Measurements from ENCODE around the gene ZCCHC4. TPM values are rescaled to one million over a fixed set of nuclear protein-coding genes. Genes with fewer than 3 reads are reported as not detected.

The ZCCHC4 gene
- total RNA-seq, 4 donors from 2014 or later: 9.1 to 13.1 (median 11.1) TPM

DNA sequence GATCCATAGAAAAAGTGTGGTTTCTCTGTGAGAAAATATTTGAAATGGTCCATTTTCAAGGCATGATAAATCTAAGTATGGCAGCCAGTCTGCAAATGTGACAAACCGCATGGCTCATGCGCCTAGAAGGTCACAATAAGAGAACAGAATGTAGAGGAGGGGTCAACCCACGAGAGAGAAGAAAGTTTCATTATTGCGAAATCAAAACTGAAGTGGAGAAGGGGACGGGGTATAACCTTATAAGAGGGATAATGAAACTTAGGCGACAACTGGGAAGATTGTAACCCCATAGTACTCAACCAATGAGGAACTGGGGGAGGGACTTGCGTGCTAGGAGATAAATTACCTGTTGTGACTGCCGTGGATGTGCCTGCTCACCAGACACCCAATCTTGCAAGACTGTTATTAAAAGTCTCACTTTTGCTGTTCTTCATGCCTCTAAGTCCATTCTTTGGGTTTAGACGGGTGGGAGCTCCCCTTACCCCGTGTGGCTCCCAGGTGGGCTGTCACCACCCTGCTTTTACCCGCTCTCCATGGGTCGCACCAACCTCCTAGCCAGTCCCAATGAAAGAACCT is 21.3 kb upstream of the ZCCHC4 start:
- TF ChIP-seq, protein P1, sequence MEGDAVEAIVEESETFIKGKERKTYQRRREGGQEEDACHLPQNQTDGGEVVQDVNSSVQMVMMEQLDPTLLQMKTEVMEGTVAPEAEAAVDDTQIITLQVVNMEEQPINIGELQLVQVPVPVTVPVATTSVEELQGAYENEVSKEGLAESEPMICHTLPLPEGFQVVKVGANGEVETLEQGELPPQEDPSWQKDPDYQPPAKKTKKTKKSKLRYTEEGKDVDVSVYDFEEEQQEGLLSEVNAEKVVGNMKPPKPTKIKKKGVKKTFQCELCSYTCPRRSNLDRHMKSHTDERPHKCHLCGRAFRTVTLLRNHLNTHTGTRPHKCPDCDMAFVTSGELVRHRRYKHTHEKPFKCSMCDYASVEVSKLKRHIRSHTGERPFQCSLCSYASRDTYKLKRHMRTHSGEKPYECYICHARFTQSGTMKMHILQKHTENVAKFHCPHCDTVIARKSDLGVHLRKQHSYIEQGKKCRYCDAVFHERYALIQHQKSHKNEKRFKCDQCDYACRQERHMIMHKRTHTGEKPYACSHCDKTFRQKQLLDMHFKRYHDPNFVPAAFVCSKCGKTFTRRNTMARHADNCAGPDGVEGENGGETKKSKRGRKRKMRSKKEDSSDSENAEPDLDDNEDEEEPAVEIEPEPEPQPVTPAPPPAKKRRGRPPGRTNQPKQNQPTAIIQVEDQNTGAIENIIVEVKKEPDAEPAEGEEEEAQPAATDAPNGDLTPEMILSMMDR (IDR thresholded peaks at IDR 0.05): no peak
- DNase-seq (ENCODE audit: low spot score) (no peak), ATAC-seq (ENCODE audit: low FRiP score) (no peak)

DNA sequence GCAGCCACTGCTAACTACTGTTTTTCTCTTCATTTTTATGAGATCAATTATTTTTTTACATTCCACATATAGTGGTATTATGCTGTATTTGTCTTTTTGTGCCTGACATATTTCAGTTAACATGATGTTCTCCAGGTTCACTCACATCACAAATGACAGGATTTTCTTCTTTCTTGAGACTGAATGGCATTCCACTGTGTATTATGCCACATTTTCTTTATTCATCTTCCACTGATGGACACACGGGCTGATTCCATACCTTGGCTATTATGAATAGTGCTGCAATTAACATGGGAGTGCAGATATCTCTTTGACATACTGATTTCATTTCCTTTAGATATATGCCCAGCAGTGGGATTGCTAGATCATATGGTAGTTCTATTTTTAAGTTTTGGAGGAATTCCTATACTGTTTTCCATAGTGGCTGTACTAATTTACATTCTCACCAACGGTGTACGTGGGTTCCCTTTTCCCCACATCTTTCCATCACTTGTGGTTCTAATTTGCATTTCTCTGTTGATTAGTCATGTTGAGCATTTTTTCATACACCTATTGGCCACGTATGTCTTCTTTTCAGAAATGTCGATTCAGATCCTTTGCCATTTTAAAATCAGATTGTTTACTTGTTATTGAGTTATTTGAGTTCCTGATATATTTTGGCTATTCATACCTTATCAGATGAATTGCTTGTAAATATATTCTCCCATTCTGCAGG is 14.9 kb upstream of the ZCCHC4 start:
- TF ChIP-seq, protein P1 (IDR thresholded peaks at IDR 0.05): no peak

DNA sequence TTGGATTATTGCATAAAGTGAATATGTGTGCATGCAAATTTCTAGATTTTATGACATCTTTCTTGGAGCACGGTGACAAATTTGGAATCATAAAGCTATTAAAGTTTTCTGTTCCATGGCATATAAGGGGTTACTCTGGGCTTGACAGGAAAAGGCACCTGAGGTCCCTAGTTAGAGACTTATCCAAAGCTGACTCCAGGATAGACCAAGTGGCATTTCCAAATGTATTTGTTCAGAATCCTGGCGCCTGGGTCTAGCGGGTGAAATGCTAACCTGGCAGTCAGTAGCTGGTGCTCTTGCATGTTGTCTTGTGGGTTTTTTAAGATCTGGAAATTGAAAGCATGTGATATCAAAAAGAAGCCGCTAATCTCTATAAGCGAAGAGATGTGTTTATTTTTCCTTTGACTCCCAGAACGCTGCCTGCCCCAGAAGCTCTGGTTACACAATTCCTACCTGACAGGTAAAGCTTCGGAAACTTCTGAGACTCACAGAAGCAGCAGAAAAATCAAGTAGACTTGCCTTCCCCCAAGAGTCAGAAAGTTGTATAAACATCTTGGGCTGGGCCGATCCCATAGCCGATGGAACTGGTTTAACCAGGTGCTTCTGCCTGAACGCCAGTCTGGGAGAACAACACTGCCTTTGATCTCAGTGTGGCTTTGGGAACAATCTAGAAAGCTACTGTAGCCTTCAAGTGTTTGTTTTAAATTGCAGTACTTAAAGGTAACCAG is 12.9 kb upstream of the ZCCHC4 start:
- DNase-seq (ENCODE audit: low spot score): no peak
- TF ChIP-seq, protein P1 (IDR thresholded peaks at IDR 0.05): no peak
- no peak for ATAC-seq (ENCODE audit: low FRiP score)

More for the DNA sequence above, 14.9 kb upstream of the ZCCHC4 start:
- ATAC-seq (ENCODE audit: low FRiP score) (no peak), DNase-seq (ENCODE audit: low spot score) (no peak)

DNA sequence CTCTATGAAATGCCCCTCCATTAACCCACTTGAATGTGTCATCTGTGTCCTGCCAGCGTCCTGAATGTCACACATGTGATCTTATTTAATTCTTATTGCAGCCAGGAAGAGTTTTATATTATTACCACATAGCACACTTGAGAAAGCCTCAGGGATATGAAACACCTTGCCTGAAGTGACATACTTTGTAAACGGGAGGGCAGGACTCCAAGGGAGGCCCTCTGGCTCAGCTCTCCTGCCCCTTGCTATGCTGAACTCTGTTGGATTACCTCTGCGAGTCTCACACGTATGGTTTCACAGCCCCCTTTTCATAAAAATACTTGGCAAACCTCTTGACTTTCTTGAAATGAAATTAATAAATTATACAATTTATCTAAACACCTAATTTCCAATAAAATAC is 11.1 kb upstream of the ZCCHC4 start:
- no peak for ATAC-seq (ENCODE audit: low FRiP score)
- TF ChIP-seq, protein P1 (IDR thresholded peaks at IDR 0.05): no peak
- no peak for DNase-seq (ENCODE audit: low spot score)

DNA sequence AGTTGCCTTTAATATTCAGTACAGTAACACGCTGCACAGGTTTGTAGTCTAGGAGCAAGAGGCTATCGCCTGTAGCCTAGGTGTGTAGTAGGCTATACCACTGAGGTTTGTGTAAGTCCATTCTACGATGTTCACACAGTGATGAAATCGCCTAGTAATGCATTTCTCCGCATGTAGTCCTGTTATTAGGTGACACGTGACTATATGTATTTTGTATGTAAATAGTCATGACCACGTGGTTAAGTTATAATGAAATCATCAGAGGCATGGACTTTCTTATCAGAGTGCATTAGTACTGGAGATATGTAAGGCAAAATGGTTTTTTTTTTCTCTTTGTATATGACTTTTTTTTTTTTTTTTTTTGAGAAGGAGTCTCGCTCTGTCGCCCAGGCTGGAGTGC is 9.9 kb upstream of the ZCCHC4 start:
- no peak for DNase-seq (ENCODE audit: low spot score)
- TF ChIP-seq, protein P1 (IDR thresholded peaks at IDR 0.05): no peak
- no peak for ATAC-seq (ENCODE audit: low FRiP score)

DNA sequence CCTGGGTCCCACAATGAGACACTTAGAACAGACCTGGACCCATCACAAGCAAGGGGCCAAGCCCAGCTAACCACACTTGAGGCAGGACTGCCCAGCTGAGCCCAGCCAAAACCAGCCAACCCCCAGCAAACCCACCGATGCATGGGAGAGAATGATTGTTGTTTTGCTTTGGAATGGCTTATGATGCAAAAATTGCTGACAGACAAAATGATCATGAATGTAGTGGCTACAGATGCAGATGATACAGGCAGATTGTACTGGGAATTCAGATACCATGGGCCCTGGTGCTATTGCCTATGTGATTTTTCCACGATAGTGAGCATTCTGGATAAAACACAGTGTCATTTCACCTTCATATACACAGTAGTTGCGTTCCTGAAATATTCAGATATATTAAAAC is 9.0 kb upstream of the ZCCHC4 start:
- ATAC-seq (ENCODE audit: low FRiP score) (no peak), DNase-seq (ENCODE audit: low spot score) (no peak)
- TF ChIP-seq, protein P1 (IDR thresholded peaks at IDR 0.05): no peak
